Astrocyte (in vitro differentiated cells and primary cell): Measurements from ENCODE around the gene SPATA31E1. TPM values are rescaled to one million over a fixed set of nuclear protein-coding genes. Genes with fewer than 3 reads are reported as not detected.

Source experiments
- DNase-seq: peaks from one replicate; pipeline ENCODE4 v3.0.0-alpha.2; 2010; ENCODE audit warnings: low read depth
- FAIRE-seq: peaks from 2 replicates; lab custom pipeline; 2011; peaks lifted over from hg19 to GRCh38; lab: Jason Lieb, UNC
- H2AFZ ChIP-seq: 2 replicates; pipeline ENCODE4 v1.6.0; 2012; ENCODE audit warnings: low read depth, low read length, inconsistent platforms
- H3K27ac ChIP-seq: 2 replicates; pipeline ENCODE4 v1.5.1; 2011; ENCODE audit warnings: low read depth, low read length, inconsistent platforms
- H3K27me3 ChIP-seq: 2 replicates; pipeline ENCODE4 v1.6.0; 2011; ENCODE audit warnings: low read length, inconsistent platforms; ENCODE audit not compliant: insufficient read depth
- H3K36me3 ChIP-seq: 2 replicates; pipeline ENCODE4 v1.5.1; 2011; ENCODE audit warnings: low read length, inconsistent platforms; ENCODE audit not compliant: insufficient read depth
- H3K4me1 ChIP-seq: 2 replicates; pipeline ENCODE4 v1.5.1; 2011; ENCODE audit warnings: low read length, inconsistent platforms; ENCODE audit not compliant: insufficient read depth
- H3K4me2 ChIP-seq: 2 replicates; pipeline ENCODE4 v1.6.0; 2012; ENCODE audit warnings: low read length, inconsistent platforms
- H3K4me3 ChIP-seq: 2 replicates; pipeline ENCODE4 v1.5.1; 2011; ENCODE audit warnings: low read depth, mild to moderate bottlenecking, low read length, inconsistent platforms; ENCODE audit not compliant: insufficient read depth
- H3K79me2 ChIP-seq: 2 replicates; pipeline ENCODE4 v1.6.0; 2012; ENCODE audit warnings: mild to moderate bottlenecking, low read length, inconsistent platforms; ENCODE audit not compliant: insufficient read depth
- H3K9ac ChIP-seq: 2 replicates; pipeline ENCODE4 v1.6.0; 2012; ENCODE audit warnings: mild to moderate bottlenecking, low read length, inconsistent platforms
- H3K9me3 ChIP-seq: 2 replicates; pipeline ENCODE4 v1.5.1; 2012; ENCODE audit warnings: low read depth, mild to moderate bottlenecking, low read length, inconsistent platforms; ENCODE audit not compliant: insufficient read depth
- H4K20me1 ChIP-seq: 2 replicates; pipeline ENCODE4 v1.6.0; 2012; ENCODE audit warnings: low read length, inconsistent platforms; ENCODE audit not compliant: insufficient read depth
- H3K27ac Mint-ChIP-seq: one replicate; pipeline ENCODE4 v1.8.0; 2021; ENCODE audit warnings: mild to moderate bottlenecking, mixed read lengths; ENCODE audit not compliant: unreplicated experiment
- H3K27me3 Mint-ChIP-seq: one replicate; pipeline ENCODE4 v1.8.0; 2021; ENCODE audit warnings: low read depth, mixed read lengths; ENCODE audit not compliant: unreplicated experiment
- H3K36me3 Mint-ChIP-seq: one replicate; pipeline ENCODE4 v1.8.0; 2021; ENCODE audit warnings: low read depth, mixed read lengths; ENCODE audit not compliant: unreplicated experiment
- H3K4me1 Mint-ChIP-seq: one replicate; pipeline ENCODE4 v1.8.0; 2021; ENCODE audit warnings: low read depth, mixed read lengths; ENCODE audit not compliant: unreplicated experiment
- H3K4me3 Mint-ChIP-seq: one replicate; pipeline ENCODE4 v1.8.0; 2021; ENCODE audit warnings: mild to moderate bottlenecking, moderate library complexity, mixed read lengths; ENCODE audit not compliant: unreplicated experiment
- H3K9me3 Mint-ChIP-seq: one replicate; pipeline ENCODE4 v1.8.0; 2021; ENCODE audit warnings: mild to moderate bottlenecking, mixed read lengths; ENCODE audit not compliant: unreplicated experiment
- EZH2 ChIP-seq: IDR thresholded peaks from 2 replicates; pipeline ENCODE4 v1.6.1; 2012; ENCODE audit warnings: mild to moderate bottlenecking, low read length, inconsistent platforms; ENCODE audit not compliant: insufficient read depth
- total RNA-seq: library from RNA; stranded (reverse); gene quantifications from 2 replicates; pipeline ENCODE4 v1.2.1, GENCODE V29; 2021
- TF ChIP-seq, protein P1 (sequence below): IDR thresholded peaks from 2 replicates; pipeline ENCODE4 v1.5.1; 2011; ENCODE audit warnings: low read depth, mild to moderate bottlenecking, inconsistent platforms, low read length, moderate library complexity; ENCODE audit not compliant: insufficient read depth

SPATA31E1 gene
- total RNA-seq, 1 donor from 2014 or later, result not detected

DNA sequence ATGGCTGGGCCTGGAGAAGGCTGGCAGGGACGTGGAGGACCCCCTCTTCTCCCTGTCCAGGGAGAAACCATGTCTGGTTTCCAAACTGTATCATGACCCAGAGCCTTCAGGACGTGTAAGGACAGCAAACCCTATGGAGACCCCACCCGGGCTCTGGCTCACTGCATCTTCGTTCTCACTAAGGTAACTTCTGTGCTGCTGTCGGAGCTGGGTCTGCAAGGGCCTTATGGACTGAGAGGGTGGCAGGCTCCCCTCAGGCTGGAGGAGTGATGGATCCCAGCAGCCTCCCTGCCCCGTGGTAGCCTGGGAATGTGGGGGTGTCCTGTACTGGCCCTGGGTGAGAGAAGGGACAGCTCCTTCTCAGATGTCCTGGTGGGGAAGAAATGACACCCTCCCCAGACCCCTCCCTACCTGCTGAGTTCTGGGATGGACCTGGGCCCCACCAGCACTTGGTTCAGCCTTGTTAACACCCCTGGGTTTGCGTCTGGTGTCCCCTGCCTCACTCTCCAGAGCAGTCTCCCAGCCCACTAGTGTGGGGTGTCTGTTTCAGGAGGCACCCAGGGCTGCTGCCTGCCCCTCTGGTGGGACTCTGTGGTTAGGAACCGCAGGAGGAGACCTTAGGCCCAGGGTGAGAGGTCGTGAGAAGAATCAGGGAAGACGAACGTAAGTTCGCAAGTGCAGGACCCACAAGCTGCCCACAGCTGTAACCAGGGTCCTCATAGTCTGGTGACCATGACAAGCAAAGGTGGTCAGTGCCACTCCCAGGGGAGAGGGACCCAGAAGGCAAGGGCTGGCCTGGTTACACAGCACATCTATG, 6.6 kb downstream of the SPATA31E1 start:
- Histone ChIP-seq H3K9ac (no peak overlapping the region), H3K79me2 (no peaks in the 10 kb centered on the region), H3K9me3 (no peaks in the 10 kb centered on the region), H2AFZ (no peak overlapping the region), H3K27ac (no peak overlapping the region), H3K4me2 (no peak overlapping the region), H3K27me3 (no peaks in the 10 kb centered on the region), H3K4me1 (no peaks in the 10 kb centered on the region), H3K36me3 (no peaks in the 10 kb centered on the region), H3K4me3 (no peak overlapping the region), H4K20me1 (no peaks in the 10 kb centered on the region)
- Mint-ChIP-seq H3K36me3 (no peaks in the 10 kb centered on the region), H3K27ac (no peak overlapping the region), H3K4me1 (no peaks in the 10 kb centered on the region), H3K9me3 (peaks cover 4% of the 10 kb centered on the region), H3K27me3 (peaks cover 27% of the 10 kb centered on the region), H3K4me3 (no peak overlapping the region)
- DNase-seq (no peak), FAIRE-seq (no peak)
- TF ChIP-seq, protein P1, sequence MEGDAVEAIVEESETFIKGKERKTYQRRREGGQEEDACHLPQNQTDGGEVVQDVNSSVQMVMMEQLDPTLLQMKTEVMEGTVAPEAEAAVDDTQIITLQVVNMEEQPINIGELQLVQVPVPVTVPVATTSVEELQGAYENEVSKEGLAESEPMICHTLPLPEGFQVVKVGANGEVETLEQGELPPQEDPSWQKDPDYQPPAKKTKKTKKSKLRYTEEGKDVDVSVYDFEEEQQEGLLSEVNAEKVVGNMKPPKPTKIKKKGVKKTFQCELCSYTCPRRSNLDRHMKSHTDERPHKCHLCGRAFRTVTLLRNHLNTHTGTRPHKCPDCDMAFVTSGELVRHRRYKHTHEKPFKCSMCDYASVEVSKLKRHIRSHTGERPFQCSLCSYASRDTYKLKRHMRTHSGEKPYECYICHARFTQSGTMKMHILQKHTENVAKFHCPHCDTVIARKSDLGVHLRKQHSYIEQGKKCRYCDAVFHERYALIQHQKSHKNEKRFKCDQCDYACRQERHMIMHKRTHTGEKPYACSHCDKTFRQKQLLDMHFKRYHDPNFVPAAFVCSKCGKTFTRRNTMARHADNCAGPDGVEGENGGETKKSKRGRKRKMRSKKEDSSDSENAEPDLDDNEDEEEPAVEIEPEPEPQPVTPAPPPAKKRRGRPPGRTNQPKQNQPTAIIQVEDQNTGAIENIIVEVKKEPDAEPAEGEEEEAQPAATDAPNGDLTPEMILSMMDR, result no peak
- no peak for TF ChIP-seq EZH2

DNA sequence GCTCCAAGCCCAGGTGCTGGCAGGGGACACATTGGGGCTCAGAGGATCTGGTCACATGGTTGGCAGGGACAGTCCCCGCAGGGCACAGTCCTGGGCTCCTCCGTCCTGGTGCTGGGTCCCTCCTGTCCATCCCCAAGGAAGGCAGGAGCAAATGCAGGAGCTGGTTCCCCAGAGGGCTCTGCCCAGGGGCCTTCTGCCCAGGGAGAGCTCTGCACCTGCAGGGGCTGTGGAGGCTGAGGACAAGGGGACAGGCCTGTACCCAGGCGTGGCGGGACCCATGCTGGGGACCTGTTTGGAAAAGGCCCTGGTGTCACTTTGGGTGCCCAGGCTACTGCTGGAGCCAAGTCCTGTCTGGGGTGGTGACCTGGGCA, 7.2 kb downstream of the SPATA31E1 start:
- H3K27me3 ChIP-seq, result no peaks in the 10 kb centered on the region
- no peak for FAIRE-seq
- H3K79me2 ChIP-seq, result no peaks in the 10 kb centered on the region
- Mint-ChIP-seq H3K27me3 (peaks cover 27% of the 10 kb centered on the region), H3K4me3 (no peak overlapping the region), H3K9me3 (peaks cover 4% of the 10 kb centered on the region), H3K27ac (no peak overlapping the region), H3K36me3 (no peaks in the 10 kb centered on the region), H3K4me1 (no peaks in the 10 kb centered on the region)
- H3K9ac ChIP-seq, result no peak overlapping the region
- H3K4me1 ChIP-seq, result no peaks in the 10 kb centered on the region
- TF ChIP-seq EZH2, result no peak
- TF ChIP-seq, protein P1, result no peak
- no peaks in the 10 kb centered on the region for H3K36me3 ChIP-seq
- no peak overlapping the region for H3K4me2 ChIP-seq
- no peak for DNase-seq
- H3K4me3 ChIP-seq, result no peak overlapping the region
- no peaks in the 10 kb centered on the region for H3K9me3 ChIP-seq
- no peak overlapping the region for H3K27ac ChIP-seq
- H4K20me1 ChIP-seq, result no peaks in the 10 kb centered on the region
- no peak overlapping the region for H2AFZ ChIP-seq

DNA sequence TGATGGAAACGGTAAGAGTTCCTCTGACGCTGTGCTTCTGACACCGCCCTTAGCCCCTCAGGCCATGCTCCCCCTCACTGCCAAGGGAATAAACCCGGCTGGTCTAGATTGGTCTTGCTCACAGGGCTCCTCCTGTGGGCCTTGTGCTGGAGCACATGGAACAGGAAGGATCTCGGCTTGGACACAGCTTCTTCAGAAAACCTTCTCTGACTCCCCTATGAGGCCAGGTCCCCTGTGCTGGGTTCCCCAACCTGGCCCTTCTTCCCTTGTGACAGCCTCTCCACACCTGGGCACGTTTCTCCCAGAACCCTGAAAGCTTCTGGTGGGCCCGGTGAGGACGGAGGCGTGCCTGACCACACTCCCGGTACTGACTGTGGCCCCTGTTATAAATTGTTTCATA, 8.2 kb downstream of the SPATA31E1 start:
- no peaks in the 10 kb centered on the region for H3K36me3 Mint-ChIP-seq
- H3K27me3 Mint-ChIP-seq, result peaks cover 22% of the 10 kb centered on the region
- H3K79me2 ChIP-seq, result no peaks in the 10 kb centered on the region
- H3K4me1 Mint-ChIP-seq, result peaks cover 9% of the 10 kb centered on the region
- H3K27ac ChIP-seq, result no peak overlapping the region
- H3K27me3 ChIP-seq, result no peaks in the 10 kb centered on the region
- H3K4me3 Mint-ChIP-seq, result no peak overlapping the region
- H3K9me3 ChIP-seq, result no peaks in the 10 kb centered on the region
- no peaks in the 10 kb centered on the region for H4K20me1 ChIP-seq
- TF ChIP-seq, protein P1, result no peak
- no peak for TF ChIP-seq EZH2
- peaks cover 4% of the 10 kb centered on the region for H3K9me3 Mint-ChIP-seq
- DNase-seq (no peak), FAIRE-seq (no peak)
- H3K36me3 ChIP-seq, result no peaks in the 10 kb centered on the region
- H3K4me2 ChIP-seq, result no peak overlapping the region
- H3K4me3 ChIP-seq, result no peak overlapping the region
- no peak overlapping the region for H3K27ac Mint-ChIP-seq
- H3K9ac ChIP-seq, result no peak overlapping the region
- no peaks in the 10 kb centered on the region for H3K4me1 ChIP-seq
- no peak overlapping the region for H2AFZ ChIP-seq
